Activated naive CD8-positive, alpha-beta T cell treated with anti-CD3 and anti-CD28 coated beads, Interleukin-2, amount 50 U/mL, for 16 hours (primary cell): Measurements from ENCODE around the gene CCDC51.

Experiments
- DNase-seq: peaks from one replicate; pipeline ENCODE4 v3.0.0-alpha.2; 2020; ENCODE audit warnings: low read depth, low spot score

CCDC51 gene

DNA sequence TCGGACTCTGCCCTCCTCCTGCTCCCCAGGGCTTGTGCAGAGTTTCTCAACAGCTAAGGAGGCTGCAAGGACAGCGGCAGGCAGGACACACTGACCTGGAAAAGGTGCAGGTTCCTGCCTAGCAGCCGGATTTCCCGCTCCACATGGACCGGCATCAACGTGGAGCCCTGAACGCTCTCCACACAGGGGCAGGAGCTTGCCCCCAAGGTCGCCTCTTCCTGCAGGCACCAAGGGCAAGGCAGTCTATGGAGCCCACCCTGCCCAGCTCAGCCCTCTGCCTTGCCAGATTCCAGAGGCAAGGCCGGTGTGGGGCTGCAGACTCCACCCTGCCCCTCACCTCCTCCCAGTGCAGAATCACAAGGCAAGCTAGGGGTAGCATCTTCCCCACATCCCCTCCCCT lies 20.8 kb downstream of the CCDC51 start:
- no peak for DNase-seq

DNA sequence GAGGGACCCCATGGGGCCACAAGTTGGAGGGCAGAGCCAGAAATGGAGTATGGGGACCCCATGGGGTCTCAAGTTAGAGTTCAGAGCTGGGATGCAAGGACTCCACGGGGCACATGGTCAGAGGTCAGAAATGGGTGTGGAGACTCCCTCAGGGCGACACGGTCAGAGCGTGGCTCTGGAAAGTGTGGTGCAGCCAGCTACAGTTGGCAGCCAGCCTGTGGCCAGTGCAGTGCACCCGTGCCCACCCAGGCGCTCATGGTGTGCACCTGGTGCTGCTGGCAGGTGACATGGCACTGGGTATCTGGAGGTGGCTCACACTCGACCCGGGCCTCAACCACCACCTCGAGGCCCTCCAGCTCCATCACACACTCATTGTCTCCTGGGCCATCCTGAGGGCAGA lies 21.3 kb downstream of the CCDC51 start:
- no peak for DNase-seq

DNA sequence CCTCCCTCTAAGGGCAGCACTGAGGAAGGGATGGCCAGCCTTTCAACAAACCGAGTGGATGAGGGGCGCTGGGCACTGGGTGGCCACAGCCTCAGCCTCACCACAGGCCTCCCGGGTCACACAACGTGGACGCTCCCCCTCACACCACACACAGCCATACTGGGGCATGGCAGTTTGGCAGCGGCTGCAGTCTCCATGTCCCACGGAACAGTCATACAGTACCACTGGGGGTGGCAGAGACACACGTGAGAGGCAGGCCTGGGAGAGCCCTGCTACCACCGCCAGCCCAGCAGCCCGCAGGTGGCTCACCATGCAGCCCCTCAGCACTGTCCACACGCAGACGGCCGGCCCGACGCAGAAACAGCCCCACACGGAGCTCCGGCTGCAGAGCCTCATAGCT lies 21.8 kb downstream of the CCDC51 start:
- DNase-seq, result no peak

DNA sequence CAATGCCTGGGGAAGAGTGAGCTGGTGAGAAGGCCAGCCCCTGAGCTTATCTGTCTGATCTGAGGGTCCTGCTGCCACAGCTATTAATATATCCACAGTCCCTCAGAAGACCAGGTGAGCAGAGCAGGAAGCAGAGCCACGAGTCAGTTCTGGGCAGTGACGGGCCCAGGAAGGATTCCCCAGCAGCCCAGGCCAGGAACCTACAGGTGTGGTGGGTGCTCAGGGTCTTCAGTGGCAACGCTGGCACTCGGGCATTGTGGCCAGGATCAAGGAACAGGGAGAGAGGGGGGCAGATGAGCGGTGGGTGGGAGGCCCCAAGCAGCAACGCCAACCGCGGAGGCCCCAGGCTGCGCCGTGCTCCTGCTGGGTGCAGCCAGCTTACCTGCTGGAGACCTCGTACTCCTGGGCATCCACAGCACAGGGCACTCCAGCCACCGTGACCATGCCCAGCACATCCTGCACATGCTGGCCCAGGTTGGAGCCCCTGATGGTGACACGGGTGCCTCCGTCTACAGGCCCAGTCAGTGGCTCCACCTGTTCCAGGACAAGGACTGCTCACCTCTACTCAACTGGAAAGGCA lies 22.3 kb downstream of the CCDC51 start:
- DNase-seq, result no peak

DNA sequence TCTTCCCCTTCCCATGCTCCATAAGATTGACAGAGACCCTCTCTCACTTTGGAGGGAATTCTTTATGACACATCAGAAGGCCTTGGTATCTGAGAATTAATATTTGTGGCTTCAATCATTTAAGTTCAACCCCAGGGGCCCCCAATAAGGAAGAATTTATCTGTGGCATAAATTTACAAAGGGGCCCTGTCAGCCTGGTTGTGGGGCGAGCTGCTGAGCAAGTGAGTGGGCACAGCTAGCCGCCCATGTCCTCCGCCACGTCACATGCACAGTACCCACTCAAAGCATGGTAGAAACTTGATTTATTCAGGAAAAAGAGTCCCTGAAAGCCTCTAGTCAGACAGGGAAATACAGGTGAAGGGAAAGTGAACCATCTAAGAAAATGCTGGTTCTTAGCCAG lies 23.4 kb downstream of the CCDC51 start:
- no peak for DNase-seq

DNA sequence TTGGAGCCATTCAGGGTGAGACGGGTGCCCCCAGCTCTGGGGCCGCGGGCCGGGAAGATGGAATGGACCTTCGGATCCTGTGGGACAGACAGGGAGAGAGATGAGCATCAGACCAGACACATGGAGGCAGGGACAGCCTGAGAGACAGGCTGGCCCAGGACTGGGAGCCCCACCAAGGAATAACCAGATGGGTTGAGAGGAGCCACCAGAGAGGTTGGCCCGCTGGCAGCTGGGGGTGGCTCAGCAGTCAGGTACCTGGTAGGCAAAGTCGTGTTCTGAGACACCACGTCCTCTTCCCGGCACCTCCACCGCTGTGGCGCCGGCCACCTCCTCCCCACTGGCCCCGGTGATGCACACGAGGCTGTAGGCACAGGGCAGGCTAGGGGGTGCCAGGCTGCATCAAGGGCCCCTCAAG lies 23.8 kb downstream of the CCDC51 start:
- DNase-seq, result no peak

DNA sequence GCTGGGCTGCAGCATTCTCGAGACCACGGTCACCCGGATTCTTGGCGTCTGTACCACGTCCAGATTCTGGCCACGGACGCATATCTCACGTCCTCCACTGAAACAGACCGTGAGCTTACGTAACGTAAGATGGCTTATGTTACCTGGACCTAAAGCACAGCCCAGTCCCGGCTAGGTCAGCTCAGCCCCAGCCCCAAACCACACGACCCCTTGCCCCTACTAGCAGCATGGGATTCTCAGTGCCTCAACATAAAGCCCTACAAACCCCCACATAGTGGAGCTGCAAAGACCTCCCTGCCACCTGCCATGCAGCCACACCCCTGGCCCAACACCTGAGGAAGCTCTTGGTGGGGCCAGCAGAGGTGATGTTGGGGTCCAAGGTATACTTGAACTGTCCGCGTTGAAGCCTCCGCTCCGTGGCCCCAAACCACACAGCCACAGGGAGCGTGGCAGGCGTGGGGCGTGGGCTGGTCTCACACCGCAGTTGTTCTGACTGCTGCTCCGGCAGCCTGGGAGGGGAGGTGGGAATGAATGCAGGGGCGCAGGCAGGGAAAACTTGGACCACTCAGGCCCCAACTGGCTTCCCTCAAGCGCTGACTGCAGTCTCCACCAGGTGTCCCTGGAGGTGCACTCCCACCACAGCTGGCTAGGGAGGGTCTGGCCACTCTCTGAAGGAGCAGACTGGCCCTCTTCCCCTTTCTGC lies 24.5 kb downstream of the CCDC51 start:
- no peak for DNase-seq

DNA sequence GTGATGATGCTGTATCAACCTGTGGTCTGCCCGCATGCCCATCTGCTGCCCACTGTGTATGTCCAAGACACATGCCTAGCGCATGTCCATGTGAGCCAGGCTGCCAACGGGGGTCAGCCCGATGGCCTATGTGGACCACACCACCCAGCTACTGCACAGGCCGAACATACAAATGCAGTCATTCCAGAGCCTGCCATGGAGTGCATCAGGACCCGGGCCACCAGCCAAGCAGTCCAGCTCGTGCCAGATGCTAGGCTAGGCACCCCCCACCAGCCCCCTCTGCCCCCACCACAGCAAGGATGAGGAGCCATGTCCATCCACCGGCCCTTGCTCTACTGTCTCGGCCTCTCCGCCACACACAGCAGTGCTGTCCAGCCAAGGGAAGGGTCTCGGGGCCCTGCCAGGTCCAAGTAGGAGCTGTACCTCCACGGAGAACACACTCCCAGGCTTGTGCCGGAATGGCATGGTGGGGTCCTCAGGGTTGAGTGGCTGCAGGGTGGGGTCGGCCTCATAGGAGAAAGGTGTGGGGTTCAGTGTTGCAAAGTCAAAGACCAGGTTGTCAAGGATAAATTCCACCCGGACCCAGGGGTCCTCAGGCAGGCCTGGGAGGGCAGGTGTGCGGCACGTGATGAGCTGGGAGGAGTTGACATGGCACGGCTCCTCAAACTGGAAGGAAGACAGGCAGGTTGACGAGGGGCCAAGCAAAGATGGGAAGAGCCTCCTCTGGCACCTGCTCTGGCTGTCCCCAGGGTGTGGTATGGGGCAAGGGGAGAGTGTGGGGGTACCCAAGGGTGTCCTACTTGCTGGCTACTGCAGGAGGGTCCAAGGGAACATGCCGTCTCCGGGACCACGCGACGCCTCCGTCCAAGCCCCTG lies 25.3 kb downstream of the CCDC51 start:
- DNase-seq, result no peak

DNA sequence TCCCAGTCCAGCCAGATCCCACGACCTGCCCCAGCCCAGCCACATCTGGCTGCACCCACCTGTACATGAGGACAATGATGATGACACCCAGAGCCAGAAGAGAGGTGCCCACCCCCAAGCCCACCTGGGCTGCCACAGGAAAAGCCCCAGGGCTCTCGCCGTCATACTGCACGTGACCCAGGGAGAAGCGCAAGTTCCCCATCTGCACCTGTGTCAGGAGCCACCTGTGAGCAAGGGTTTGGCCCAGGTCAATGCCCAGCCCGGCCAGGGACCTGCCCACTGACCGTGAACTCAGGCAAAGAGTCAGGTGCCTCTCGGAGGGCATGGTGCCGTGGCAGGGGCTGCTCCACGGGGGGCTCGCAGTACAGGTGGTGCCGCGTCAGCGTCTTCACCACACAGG lies 26.3 kb downstream of the CCDC51 start:
- DNase-seq, result no peak

DNA sequence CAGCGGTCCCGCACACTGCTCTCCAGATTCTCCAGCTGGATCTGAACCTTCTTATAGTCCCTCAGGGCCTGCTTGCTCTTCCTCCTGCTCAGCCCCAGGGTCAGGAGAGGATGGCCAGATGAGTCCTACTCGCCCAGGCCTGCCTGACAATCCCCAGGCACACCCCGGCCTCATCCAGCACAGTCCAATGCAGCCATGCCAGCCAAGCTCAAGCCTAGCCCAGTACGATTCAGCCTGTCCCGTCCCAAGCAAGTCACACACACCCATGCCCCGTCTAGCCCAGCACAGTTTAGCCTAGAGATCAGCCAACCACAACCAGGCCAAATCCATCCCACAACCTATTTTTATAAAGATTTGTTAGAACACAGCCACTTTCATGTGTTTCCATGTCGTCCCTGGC lies 26.8 kb downstream of the CCDC51 start:
- no peak for DNase-seq

DNA sequence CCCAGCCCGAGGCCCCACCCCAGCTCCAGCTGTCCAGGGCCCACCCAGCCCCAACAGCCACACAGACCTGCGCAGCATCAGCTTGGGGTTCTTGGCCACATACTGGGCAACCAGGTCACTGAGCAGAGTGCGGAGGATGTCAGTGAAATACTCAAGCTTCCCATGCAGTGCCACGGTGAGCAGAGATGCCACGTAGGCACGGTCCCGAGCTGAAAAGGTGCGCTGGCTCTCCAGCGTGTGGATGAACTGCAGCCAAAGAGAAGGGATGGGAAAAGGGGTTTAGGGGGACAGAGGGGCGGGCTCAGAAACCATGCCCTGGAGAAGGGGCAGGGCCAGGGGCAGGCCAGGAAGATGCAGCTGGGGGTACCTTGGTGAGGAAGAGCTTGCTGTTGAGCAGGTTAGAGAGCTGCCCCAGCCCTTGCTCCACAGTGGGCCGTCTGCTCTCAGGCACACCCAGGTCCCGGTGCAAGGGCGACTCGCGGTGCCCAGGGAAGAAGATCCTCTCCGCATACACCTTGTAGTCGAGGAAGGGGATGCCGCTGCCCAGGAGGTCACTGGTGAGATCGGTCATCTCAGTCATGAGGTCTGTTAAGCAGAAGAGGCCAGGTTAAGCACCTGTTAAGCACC lies 27.4 kb downstream of the CCDC51 start:
- DNase-seq, result no peak

DNA sequence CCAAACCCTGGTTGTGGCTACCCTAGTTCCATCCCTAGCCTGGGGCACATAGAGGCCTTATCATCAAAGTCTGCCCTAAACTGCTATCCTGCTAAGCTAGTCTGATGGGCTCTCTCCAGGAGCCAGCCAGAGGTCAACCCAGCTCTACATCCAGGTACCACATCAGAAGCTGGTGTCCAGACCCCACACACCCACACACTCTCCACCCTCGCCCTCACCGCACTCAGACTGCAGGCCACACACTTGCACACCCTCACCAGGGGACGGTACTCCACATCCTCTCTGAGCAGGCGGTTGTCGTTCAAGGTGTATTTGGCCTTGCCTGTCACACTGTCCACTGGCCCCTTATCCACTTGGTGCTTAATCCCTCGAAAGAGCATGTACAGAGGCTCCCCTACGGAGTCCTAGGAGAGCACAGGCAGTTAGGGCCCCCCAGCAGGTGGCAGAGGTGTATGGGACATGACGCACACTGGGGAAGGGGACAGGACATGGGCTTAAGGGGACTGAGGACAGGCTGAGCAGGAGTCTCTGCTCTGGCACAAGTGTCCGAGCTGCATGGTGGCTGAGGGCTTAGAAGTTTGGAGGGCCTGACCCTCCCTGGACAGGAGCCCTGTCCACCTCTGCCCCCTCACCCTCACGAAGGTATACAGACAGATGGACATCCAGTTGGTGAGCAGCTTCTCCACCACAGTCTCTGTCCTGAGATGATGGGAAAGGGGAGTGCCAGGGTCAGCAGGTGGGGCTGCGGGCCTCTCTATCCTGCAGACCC lies 28.1 kb downstream of the CCDC51 start:
- DNase-seq, result no peak

DNA sequence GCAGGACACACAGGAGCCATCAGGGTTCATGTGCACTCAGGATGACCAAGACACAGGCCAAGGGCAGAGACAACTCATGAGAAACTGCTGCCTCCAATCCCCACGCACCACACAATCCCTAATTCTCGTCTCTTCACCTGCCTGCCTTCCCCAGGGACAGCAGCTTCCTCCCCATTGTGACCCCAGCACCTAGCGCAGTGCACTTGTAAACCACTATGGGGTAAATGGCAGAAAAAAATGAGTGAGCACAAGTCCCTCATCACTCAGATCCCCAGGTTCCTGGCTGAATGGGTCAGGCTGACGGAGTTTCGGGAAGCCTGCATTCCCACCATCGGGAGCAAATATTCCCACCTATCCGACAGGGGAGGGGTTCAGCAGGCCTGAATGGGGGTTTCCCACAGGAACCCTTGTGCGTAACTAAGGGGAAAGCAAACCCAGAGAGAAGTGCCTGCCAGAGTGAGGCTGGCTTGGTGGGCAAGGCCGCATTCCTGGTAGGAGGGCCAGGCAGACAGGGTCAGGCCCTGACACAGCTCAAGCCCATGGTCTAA lies 28.8 kb downstream of the CCDC51 start:
- DNase-seq, result no peak

DNA sequence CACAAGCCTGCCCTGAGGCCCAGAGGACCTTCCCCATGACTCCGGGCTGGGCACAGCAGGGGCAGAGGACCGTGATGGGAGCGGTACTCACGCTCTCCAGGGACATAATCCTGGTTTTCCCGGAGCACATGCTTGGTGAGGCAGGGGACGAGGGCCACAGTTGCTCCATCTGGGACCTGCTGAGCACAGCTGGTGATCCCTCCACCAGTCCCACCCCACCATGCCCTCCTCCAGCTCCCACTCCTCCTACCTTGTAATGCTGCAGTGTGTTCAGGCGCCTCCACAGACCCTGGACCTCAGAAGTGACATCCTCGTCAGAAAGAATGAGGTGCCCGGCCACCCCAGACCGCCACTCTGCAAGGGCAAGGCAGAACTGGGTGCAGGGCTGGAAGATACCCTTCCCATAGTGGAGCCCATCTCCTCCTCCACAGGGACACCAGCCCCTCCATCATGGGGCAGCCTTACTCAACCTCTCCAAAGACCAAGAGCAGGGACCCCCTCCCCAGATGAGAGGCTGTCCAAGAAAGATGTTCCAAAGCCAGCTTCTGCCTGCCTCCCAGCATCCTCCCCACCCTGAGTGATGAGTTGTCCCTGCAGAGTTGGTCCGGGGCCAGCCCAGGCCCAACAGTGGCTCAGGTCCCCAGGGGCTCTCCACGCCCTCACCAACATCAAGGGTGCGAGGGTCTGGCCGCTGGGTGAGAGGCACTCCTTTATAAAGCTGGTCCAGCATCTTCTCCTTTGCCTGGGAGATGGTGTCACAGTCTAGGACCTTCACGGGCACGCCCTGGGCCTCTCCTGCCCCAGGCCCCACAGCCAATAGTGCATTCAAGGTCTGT lies 29.5 kb downstream of the CCDC51 start:
- no peak for DNase-seq

DNA sequence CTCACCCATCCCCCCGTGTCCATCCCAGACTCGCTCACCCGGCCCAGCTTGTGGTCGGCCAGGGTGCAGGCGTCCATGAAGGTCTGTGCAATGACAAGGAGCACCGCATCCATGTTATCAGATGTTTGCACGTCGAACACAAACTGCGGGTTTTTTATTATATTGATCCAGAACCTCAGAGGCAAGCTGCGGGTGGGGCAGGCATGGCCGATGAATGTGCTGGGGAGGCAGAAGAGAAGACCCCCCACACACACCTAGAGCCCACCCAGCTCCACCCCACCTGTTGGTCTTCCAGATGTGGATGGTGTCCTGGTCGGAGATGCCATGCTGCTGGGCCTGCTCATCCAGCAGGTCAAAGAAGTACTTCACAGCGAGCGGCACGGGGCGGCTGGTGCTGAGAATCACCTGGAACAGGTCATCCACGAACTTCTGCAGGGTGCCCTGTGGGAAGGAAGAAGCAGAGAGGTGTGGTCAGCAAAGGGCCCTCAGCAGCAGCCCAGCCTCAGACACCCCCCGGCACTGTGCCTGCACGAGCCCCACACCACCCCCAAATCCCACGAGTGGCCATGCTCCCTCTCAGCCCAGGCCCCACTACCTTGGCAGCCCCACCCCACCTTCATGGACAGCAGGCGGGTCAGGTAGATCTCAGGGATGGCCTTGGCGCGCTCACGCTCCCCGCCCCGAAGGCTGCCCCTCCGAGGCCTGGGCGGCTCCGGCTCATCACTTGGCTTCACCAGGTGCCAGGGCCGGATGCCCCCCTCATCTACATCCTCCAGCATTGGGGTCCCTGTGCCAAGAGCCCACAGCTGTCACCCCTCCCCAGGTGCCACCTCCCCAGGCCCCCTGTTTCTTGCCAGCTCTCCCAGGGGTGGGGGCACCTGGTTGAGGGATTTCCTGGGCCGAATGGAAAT lies 30.4 kb downstream of the CCDC51 start:
- DNase-seq, result no peak

DNA sequence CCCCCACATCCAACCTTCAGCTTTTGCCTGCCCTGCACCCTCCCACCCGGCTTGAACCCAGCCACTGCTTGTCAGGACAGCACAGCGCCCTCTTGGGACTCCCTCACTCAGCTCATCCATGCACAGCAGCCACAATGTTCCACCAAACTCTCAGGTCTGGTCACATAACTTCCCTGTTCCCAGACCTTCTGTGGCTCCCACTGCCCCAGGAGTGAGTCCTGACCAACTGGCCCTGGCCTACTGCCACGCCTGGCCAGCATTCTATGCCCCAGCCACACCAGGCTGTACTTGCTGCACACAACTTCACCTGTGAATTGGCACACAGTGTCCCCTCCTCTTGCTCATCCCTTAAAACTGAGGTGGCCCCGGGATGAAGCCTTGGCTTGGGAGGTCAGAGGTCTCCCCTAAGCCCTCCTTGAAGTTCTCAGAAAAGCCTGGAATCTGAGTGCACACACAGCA lies 31.1 kb downstream of the CCDC51 start:
- no peak for DNase-seq

DNA sequence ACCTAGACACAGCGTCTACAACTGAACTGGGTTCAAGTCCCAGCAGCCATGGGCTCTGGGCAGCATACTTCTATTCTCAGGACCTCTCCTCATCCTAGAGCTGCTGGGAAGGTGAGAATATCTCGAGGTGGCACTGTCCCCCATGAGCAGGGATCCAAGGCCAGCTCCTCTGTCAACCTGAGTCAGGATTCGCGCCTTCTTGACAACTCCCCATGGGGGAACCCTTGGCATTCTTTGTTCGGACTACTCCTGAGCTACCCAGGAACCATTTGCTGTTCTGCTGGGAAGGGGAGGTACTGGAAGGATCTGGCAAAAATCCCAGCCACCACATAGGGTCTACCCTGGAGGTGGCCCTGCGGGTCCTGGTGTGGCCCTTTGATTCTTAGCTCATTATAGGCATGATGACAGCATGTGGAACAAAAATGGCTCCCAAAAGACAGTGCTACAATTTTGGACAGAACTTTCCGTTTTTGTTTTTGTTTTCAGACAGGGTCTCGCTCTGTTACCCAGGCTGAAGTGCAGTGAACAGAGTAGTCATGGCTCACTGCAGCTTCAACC lies 32.3 kb downstream of the CCDC51 start:
- no peak for DNase-seq

DNA sequence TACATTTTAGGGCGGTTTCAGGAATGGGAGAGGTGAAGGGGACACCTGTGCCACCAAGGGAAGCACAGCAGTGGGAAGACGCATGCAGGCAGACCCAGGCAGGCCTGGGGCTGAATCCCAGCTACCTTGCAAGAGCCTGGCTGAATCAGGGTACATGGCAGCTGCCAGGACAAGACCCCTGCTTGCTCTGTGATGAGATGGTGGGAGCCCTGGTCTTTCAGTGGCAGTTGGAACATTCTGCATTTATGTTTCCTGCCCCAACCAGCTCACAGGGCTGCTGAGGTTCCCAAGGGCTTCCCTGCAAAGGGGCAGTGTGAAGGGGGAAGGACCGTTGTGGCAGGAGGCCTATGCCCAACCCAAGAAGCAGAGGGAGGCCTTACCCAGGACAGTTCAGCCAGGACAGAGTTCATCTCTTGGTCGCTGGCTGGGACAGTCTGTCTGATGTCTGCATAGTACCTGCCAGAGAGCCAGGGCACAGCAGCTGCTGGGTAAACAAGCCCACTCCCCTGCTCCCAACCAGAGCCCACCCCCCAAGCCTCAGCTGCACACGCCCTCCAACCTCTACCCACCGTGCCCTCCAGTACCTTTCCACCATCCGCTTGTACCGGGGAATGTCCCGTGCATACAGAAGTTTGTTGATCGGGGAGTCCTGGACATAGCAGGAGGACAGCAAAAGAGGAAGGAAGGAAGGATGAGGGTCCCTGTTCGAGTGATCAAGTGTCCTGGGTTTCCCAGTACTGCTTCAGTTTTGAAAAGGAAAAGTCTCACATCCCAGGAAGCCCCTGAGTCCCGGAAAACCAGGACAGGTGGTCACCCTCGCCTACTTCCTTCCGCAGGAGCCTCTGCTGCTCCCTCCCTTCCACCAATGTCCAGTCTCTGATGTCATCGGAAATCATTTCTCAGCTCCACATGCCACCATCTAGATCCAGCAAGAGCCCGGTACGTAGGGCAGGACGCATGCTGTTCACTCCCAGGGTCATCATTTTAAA lies 33.2 kb downstream of the CCDC51 start:
- no peak for DNase-seq
